ENCODE data around the gene CDC20B.
"Not testable (repeated sequence)": the region's sequence is repeated elsewhere in the genome, so short reads cannot be mapped to it uniquely, and the experiment has no call there.

DNA sequence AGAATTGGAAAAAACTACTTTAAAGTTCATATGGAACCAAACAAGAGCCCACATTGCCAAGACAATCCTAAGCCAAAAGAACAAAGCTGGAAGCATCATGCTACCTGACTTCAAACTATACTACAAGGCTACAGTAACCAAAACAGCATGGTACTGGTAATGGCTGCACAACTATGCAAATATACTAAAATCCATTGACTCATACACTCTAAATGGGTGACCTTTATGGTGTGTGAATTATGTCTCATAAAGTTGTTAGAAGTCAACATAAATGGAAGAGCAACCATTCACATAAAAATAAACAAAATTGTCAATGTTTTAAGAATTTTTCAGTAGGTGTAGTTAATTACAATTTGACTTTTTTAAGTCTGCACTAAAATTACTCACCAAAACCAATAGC is 71.8 kb downstream of the CDC20B start:
- TF ChIP-seq ZNF274 (IDR thresholded peaks at IDR 0.05; ENCODE audit: low read depth, low read length); SUZ12 (IDR thresholded peaks at IDR 0.05; ENCODE audit: extremely low read depth, insufficient read depth, insufficient read length): not testable (repeated sequence)
